ENCODE measurements around the gene VAPA. TPM values are rescaled to one million over a fixed set of nuclear protein-coding genes. Genes with fewer than 3 reads are reported as not detected.

VAPA gene
- total and polyA plus RNA-seq, 2 donors (not counting 3 experiments of a cell fraction or from before 2014, with no cell fraction given) = 105 to 163 TPM

DNA sequence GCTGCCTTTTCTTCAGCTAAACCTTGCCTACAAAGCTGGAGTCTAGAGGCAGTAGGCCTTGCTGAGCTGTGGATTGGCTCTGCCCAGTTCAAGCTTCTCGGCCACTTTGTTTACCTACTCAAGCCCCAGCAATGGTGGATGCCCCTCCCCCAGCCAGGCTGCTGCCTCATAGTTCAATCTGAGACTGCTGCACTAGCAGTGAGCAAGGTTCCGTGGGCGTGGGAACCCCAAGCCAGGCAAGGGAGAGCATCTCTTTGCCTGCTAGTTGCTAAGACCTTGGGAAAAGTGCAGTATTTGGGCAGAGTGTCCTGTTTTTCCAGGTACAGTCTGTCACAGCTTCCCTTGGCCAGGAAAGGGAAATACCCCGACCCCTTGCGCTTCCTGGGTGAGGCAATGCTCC, 68.9 kb downstream of the VAPA start:
- Histone ChIP-seq H3K4me3 (replicated peaks in 1 of 3; ENCODE audit: insufficient read depth in 1 of 3, low read depth in 1 of 3, low read length in 3 of 3) (no peak overlapping the region), H2AFZ (ENCODE audit: low read depth, low read length) (no peak overlapping the region), H3K4me2 (ENCODE audit: insufficient read depth, low read length) (no peak overlapping the region), H3K9me3 (replicated peaks; ENCODE audit: control insufficient read depth, insufficient read depth, low read length) (no peaks in the 10 kb centered on the region), H3K79me2 (ENCODE audit: control insufficient read depth, insufficient read depth, low read length) (no peaks in the 10 kb centered on the region), H4K20me1 (replicated peaks; ENCODE audit: control insufficient read depth, extremely low read depth, insufficient read depth, low read length) (no peaks in the 10 kb centered on the region), H3K27me3 (ENCODE audit: control insufficient read depth in 2 of 2, insufficient read depth in 2 of 2, low read length in 2 of 2) (peaks cover 2 to 3% of the 10 kb centered on the region in 2 experiments), H3K4me1 (ENCODE audit: control insufficient read depth, extremely low read depth, insufficient read depth, low read length) (no peaks in the 10 kb centered on the region), H3K36me3 (ENCODE audit: control insufficient read depth in 2 of 2, extremely low read depth in 1 of 2, insufficient read depth in 2 of 2, low read length in 2 of 2) (no peaks in the 10 kb centered on the region), H3K9ac (replicated peaks; ENCODE audit: extremely low read depth, insufficient read depth, low read length) (no peak overlapping the region), H3K27ac (ENCODE audit: insufficient read depth, low read depth, low read length) (no peak overlapping the region), H3K9me1 (replicated peaks; ENCODE audit: control insufficient read depth, extremely low read depth, insufficient read depth, low read length) (no peaks in the 10 kb centered on the region)
- POLR2A ChIA-PET = no interaction called here
- BruUV-seq (replicated peaks) = no TSS peak
- no peak for TF ChIP-seq POLR2A (IDR thresholded peaks at IDR 0.05; ENCODE audit: low read depth, low read length)
- TF ChIP-seq, protein P1, sequence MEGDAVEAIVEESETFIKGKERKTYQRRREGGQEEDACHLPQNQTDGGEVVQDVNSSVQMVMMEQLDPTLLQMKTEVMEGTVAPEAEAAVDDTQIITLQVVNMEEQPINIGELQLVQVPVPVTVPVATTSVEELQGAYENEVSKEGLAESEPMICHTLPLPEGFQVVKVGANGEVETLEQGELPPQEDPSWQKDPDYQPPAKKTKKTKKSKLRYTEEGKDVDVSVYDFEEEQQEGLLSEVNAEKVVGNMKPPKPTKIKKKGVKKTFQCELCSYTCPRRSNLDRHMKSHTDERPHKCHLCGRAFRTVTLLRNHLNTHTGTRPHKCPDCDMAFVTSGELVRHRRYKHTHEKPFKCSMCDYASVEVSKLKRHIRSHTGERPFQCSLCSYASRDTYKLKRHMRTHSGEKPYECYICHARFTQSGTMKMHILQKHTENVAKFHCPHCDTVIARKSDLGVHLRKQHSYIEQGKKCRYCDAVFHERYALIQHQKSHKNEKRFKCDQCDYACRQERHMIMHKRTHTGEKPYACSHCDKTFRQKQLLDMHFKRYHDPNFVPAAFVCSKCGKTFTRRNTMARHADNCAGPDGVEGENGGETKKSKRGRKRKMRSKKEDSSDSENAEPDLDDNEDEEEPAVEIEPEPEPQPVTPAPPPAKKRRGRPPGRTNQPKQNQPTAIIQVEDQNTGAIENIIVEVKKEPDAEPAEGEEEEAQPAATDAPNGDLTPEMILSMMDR (IDR thresholded peaks at IDR 0.05; ENCODE audit: extremely low read depth in 1 of 2, insufficient read depth in 1 of 2, low read depth in 1 of 2, low read length in 2 of 2) = no peak
- no peak for TF ChIP-seq MYC (IDR thresholded peaks at IDR 0.05; ENCODE audit: low read depth, low read length)
- TF ChIP-seq, protein P2, sequence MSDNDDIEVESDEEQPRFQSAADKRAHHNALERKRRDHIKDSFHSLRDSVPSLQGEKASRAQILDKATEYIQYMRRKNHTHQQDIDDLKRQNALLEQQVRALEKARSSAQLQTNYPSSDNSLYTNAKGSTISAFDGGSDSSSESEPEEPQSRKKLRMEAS (IDR thresholded peaks at IDR 0.05; ENCODE audit: insufficient read depth, insufficient read length) = no peak
- no peak for TF ChIP-seq FOS (IDR thresholded peaks at IDR 0.05; ENCODE audit: borderline replicate concordance, insufficient read depth, low read length)
- TF ChIP-seq GATA2 (IDR thresholded peaks at IDR 0.05; ENCODE audit: insufficient read depth, insufficient read length, low read depth, low read length) = no peak
- TF ChIP-seq EZH2 (IDR thresholded peaks at IDR 0.05; ENCODE audit: borderline replicate concordance, low read depth, low read length, severe bottlenecking) = no peak
- TF ChIP-seq POLR2AphosphoS5 (IDR thresholded peaks at IDR 0.05; ENCODE audit: insufficient read depth, low read depth, low read length) = no peak
- no peak for TF ChIP-seq JUN (IDR thresholded peaks at IDR 0.05; ENCODE audit: borderline replicate concordance, insufficient read depth, insufficient read length, low read depth)
- dilution Hi-C loops (cut with MboI; ENCODE audit: extremely low pct_ligation_motif_present, low sequenced_read_pairs) (loop anchor here (25.0 kb wide), 1 partner anchor 530 kb away; no protein-coding TSS in a partner anchor), intact Hi-C loops (cut with micrococcal nuclease) (no loop called here)
- CTCF ChIA-PET = interaction anchor here (2.0 kb wide), 1 partner anchor 537 kb away, joined by 4 read pairs; no protein-coding TSS in a partner anchor
- DNase-seq (ENCODE audit: low read depth, low spot score) (no peak), FAIRE-seq (no peak)
